ENCODE measurements around the gene BABAM1. TPM values are rescaled to one million over a fixed set of nuclear protein-coding genes. Genes with fewer than 3 reads are reported as not detected.

Gene BABAM1
- total and polyA plus RNA-seq, 9 of the 15 experiments (the other 6 are each of a cell fraction or from before 2014, with no cell fraction given) = 14.7 to 160 (median 113) TPM

GRCh38 chr19:17282488-17283125 lies 15.4 kb downstream of the BABAM1 start (continued):
- TF ChIP-seq TSHZ1 (CRISPR knock-in tag; IDR thresholded peaks at IDR 0.05) (no peak), POLR2G (IDR thresholded peaks at IDR 0.05; ENCODE audit: low read depth, low read length) (peak; percentile 74), GTF2F1 (IDR thresholded peaks at IDR 0.05; ENCODE audit: low read depth, low read length) (no peak), CAMTA2 (CRISPR knock-in tag; conservative IDR thresholded peaks at IDR 0.05) (0 out of 2 replicates have a peak, but pooled peaks have one; percentile 25), REST (IDR thresholded peaks at IDR 0.05; ENCODE audit: borderline replicate concordance) (peak; percentile 89), REST (CRISPR knock-in tag; IDR thresholded peaks at IDR 0.05; ENCODE audit: low read depth) (no peak), HNRNPLL (IDR thresholded peaks at IDR 0.05; ENCODE audit: low read depth, low read length, poor library complexity, severe bottlenecking) (peak; percentile 16), HDAC1 (IDR thresholded peaks at IDR 0.05) (0 out of 4 replicates have a peak, but pooled peaks of 1 of the 2 experiments have one; percentile 25), GMEB1 (CRISPR knock-in tag; IDR thresholded peaks at IDR 0.05) (no peak), GATA2 (CRISPR knock-in tag; IDR thresholded peaks at IDR 0.05) (no peak), E2F6 (IDR thresholded peaks at IDR 0.05; ENCODE audit: borderline replicate concordance in 1 of 2, extremely low read depth in 1 of 2, insufficient read depth in 1 of 2, insufficient read length in 1 of 2, low read depth in 1 of 2, low read length in 1 of 2, poor library complexity in 1 of 2, severe bottlenecking in 1 of 2) (peak; percentile 65 to 87), PHF8 (IDR thresholded peaks at IDR 0.05; ENCODE audit: borderline replicate concordance, low read length) (peak; percentile 22; the same call in 1 of the 2 replicates)

Data from K562 (cell line).